ENCODE results near the gene BCAR3.

DNA sequence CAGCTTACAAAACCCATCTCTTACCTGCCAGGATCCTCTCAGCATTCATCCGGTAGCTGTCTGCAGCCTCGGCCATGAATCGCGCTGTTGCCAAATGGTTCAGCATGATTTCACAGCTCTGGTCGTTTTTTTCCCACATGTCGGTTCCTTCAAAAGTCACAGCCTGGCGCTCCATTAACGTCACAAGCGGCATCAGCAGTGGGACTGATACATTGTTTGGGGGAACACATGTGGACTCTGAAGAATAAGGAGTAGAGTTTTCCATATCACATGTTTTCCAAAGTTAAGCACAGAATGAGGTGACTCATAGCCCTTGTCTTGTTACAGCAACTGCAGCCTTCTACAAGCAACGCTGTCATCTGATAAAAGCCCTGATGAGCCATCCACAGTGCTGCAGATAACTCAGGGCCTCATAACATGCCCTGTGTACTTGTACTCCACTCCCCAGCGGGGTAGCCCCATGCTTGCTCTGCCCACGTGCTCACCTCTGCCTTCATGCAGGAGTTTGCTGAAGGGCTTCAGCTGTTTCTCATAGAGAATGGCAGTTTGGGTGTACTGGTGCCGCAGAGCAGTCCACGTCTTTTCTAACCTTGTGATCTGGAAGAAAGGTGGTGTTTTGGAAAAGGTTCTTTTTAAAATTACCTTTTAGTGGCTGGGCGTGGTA is 114.2 kb downstream of the BCAR3 start:
- TF ChIP-seq, protein P1, sequence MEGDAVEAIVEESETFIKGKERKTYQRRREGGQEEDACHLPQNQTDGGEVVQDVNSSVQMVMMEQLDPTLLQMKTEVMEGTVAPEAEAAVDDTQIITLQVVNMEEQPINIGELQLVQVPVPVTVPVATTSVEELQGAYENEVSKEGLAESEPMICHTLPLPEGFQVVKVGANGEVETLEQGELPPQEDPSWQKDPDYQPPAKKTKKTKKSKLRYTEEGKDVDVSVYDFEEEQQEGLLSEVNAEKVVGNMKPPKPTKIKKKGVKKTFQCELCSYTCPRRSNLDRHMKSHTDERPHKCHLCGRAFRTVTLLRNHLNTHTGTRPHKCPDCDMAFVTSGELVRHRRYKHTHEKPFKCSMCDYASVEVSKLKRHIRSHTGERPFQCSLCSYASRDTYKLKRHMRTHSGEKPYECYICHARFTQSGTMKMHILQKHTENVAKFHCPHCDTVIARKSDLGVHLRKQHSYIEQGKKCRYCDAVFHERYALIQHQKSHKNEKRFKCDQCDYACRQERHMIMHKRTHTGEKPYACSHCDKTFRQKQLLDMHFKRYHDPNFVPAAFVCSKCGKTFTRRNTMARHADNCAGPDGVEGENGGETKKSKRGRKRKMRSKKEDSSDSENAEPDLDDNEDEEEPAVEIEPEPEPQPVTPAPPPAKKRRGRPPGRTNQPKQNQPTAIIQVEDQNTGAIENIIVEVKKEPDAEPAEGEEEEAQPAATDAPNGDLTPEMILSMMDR (IDR thresholded peaks at IDR 0.05), result no peak
- no peak for TF ChIP-seq POLR2A (IDR thresholded peaks at IDR 0.05)
